ENCODE data around the gene ANK2.

The ANK2 gene

DNA sequence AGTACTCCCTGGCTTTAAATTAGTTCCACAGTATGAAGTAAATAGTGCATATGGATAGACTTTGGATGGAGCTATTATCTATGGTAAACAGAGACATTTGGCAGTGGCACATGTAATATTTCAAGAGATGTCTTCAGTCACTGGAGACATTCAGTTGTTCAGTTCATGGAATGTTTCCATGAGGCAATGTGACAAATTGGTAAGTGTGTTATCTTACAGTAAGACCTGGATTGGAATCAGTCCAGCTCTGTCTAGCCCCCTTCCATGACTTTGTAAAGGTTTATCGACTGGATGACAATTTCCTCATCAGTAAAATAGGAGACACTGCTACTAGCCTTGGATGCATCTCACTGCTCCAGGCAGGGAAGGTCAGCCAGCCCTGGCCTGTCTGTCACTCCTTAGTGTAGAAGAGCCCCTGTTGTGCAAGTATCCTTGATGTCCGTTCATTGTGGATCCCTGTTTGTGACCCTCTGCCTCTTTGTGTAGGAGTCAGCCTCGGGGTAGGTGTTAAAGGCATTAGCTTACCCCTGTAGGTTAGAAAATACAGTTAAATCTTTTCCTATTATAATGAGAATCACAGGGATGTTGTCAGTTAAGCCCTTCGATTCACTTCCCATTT lies 335.9 kb downstream of the ANK2 start:
- in situ Hi-C loops (cut with MboI; ENCODE audit: low sequenced_read_pairs): no loop called here

DNA sequence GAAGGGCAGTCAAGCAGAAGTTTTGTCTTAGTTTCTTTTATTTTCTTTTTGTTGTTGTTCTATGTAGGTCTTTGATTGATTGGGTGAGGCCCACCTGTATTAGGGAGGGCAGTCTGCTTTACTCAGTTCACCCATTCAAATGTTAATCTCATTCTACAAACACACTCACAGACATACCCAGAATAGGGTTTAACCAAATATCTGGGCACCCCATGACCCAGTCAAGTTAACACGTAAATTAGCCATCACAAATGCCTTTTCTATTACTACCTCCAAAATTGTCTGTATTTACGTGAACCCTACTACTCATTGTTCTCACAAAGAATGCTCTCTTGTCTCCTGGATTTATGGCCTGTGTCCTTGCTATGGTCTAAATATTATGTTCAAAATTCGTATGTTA lies 339.7 kb downstream of the ANK2 start:
- in situ Hi-C loops (cut with MboI; ENCODE audit: low sequenced_read_pairs): no loop called here

DNA sequence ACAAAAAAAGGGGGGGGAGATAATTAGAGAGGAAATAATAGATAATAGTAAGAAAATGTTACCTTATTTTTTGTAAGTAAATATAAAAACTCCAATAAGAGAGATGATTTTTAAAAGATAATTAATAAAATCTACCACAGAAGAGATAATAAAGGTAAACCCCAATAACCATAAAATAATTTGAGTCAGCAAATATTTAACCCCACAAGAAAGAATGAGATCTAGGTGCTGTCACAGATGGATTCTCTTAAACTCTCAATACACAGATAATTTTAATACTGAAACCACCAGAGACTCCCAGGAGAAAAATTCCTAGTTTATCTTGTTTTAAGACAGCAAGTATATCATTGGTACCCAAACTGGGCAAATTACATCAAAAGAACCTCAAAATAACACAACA lies 341.4 kb downstream of the ANK2 start:
- in situ Hi-C loops (cut with MboI; ENCODE audit: low sequenced_read_pairs): no loop called here

DNA sequence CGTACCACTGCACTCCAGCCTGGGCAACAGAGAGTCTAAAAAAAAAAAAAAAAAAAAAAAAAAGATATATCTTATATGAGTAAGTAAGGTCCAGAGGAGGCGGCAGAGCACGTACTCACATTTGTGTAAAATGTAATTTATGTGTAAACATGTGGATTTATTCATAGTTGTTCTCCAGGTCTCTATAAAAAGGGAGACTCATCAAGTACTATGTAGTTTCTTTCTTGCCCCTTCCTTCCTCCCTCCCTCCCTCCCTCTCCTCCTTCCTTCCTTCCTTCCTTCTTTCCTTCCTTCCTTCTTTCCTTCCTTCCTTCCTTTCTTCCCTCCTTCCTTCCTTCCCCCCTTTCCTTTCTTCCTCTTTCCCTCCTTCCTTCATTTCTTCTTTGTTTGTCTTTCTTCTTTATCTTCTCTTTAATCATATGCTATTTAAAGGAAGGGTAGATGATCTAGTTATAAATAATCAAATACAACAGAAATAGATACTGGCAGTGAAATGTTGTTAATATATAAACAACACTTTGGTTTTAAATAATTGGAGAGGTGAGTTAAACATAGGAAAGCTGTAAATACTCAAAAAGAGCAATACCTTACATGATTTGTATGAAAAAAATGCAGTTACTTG lies 344.8 kb downstream of the ANK2 start:
- in situ Hi-C loops (cut with MboI; ENCODE audit: low sequenced_read_pairs): no loop called here

DNA sequence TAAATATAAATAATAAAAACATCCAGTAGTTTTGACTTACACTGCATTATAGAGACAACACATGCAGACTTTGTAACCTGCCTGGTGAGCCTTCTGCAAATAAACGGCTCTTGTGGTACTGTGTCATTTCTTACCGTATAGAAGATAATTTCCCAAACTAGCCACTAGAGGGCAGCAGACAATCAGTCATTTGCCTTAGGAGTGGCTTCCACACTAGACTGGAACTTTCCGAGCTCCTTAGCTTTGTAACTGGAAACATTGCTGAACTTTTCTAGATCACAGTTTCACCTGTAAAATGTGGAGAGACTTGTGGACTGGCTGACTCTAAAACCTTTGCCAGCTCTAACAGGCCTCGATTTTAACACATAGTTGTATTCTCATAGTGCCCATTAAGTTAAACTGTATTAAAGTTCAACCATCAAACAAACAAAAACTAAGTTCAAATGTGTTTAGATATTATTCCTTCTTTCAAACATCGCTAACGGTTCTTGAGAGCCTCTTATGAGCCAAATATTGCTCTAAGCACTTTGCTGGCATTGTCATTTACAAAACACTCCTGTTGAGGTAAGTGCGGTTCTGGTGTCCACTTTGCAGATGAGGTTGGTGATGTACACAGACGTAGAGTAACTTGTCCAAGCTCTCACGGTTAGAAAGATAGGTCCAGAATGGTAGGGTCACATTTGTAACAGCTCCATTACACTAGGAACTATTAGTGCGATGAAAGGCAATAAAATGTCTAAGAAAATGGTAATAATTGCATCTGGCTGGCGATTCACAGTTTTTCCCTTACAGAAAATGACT lies 345.5 kb downstream of the ANK2 start:
- in situ Hi-C loops (cut with MboI; ENCODE audit: low sequenced_read_pairs): no loop called here

DNA sequence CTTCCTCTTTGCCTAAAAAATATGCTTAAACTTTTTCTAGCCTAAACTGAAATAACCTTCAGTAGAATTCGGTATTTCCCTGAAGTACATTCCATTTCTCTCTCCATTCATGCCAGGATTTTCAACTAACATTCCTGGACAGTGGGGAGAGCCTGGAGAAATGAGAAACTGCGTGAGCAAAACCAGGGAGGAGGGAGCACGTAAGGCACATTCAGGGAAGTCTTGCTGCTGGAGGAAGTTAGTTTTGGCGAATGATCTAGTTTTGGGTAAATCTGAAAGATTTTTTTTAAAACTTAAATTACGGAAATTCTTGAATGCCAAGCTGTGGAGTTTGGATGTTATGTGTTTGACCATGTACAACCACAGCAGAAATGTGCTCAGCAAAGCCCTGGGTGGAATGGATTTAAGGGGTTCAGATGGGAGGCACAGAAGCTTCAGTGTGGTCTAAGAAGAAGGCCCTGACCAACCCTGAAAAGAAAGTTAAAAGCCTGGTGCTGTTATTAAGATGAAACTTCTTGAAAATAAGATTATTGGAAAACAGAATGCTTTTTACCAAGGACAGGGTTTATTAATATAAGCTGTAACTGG lies 347.8 kb downstream of the ANK2 start:
- in situ Hi-C loops (cut with MboI; ENCODE audit: low sequenced_read_pairs): no loop called here

DNA sequence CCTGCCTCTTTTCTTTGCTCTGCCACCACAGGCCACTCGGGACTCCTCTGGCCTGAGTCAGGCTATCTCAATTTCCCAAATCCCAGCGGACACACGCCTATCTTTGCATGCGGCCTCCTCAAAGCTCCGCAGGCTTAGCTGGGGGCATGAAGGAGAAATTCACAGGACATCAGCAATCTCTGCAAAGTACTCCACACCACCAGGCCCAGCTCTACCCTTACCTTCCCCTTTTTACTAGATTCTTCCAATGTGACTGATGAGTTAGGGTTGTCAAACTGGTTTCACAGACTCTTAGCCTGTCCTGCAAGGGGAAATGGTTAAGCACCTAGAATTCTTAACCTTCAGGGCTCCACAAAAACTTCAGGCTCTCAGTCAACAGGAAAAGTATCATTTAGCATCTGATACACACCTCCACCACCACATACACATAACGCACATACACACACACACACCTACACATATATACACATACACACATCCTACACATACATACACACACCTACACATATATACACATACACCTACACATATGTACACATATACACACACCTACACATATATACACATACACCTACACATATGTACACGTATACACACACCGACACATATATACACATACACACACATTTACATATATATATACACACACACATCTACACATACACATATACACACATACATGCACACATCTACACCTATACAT lies 349.1 kb downstream of the ANK2 start:
- in situ Hi-C loops (cut with MboI; ENCODE audit: low sequenced_read_pairs): no loop called here

DNA sequence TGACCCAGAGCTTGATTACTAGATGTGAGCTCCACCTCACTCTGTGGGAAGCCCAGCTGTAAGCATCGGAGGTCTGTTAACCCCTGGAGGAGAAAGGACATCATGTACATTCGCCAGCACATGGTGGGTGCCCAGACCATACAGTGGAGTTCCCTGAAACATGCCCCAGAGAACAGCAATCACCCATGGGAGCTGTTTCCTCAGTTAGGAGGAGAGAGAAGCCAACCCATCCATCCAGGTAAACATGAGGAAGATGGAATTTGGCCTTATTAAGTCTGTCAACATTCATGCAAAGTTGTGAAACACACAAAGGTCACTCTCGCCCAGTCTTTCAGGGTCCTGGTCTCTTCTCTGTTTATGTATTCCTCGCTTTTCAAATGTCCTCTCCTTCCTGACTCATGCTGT lies 354.7 kb downstream of the ANK2 start:
- in situ Hi-C loops (cut with MboI; ENCODE audit: low sequenced_read_pairs): no loop called here

DNA sequence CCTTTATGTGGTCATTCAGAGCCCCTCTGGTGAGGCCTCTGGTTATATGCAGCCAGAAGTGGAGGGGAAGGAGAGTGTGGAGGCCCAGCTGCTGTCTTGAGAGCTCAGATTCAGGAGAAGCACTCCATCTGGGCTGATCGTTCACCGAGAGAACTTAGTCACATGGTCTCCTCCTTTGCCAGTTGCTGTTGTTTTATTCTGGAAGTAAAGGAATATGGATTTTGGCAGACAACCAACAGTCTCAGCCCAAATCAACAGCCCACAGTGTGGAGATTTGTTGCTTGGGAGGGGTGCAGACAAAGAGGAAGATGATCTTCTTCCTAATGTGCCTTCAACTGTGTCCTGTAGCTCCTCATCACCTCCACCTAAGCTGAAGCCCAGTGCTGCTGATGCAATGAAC lies 355.4 kb downstream of the ANK2 start:
- in situ Hi-C loops (cut with MboI; ENCODE audit: low sequenced_read_pairs): no loop called here

DNA sequence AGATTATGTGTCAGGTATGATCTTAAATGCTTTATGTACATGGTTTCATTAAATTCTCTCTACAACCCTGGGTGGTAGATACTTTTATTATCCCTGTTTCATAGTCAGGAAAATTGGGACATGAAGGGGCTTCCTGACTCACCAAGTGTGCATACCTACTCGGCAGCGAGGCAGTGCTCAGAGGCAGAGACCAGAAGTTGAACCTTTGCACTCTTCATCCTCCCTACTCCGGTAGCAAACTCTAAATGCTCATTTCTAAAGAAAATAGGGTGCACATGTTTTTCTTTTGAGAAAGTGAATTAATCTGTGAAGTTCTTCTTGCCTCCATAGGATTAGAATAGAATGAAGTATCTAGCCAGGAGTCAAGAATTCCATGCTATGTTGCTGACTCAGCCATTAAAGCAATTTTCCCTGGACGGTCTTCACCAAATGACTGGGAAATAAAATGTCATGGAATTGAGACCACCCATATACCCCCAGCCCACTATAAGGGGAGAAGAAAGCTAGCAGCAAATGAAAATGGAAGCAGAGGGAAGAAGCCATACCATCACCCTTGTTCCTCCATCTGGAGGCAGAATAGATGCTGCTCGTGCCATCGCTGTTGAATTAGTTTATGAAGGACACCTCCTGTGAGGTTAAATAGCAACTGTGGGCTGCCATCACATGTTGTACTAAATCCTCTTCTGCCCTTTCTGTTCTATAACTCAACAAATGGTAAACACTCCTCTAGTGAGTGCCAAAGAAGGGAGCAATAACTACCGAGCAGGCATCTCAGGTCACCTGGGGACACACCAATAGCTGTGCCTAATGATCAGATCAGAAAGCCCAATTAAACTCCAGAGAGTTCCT lies 356.6 kb downstream of the ANK2 start:
- in situ Hi-C loops (cut with MboI; ENCODE audit: low sequenced_read_pairs): no loop called here

DNA sequence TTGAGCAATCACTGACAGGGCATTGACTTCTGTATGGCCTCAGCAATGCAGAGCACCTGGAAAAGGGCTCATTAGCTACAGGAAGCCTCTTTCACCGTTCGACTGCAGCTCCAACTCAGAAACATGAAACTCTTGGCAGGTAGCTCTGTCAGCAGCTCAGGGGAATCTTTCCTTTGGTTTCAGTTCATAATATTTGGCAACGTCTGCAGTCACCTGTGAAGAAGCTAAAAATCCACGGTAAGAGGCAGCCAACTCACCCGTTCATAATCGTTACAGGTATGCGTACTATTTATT lies 357.2 kb downstream of the ANK2 start:
- in situ Hi-C loops (cut with MboI; ENCODE audit: low sequenced_read_pairs): no loop called here

DNA sequence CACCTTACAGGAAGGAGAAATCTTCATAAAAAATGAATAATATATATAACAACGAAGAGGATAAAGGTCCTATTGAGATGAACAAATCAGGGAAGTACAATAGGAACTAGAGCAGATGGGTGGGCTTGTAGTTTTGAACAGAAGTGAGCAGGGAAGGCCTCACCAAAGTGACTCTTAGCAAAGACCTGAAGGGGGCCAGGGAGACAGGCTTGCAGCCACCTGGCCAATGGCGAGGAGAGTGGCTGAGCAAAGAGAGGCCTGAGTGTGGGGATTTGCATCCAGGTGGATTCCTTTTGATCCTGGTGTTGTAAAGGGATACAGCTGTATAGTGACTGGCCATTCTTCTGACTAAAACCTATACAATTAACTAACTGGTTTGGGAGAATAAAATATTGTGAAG lies 358.0 kb downstream of the ANK2 start:
- in situ Hi-C loops (cut with MboI; ENCODE audit: low sequenced_read_pairs): no loop called here

DNA sequence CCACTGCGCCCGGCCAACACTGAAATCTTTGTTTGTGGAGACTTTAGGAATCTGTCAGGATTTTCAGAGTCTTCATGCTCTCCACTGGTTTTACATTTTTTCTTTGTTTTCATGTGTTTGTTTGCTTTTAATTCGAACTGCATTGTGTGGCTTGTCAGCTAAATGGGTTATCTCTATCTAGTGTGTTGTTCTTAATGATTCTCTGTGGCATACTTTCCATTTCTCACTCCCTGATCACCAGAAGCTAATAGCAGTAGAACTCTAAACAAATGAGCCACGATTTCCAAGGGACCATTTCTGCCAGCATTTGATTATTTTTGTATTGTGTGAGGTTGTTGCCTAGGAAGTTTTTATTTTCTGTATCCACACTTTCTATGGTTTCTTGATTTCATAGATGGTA lies 359.7 kb downstream of the ANK2 start:
- in situ Hi-C loops (cut with MboI; ENCODE audit: low sequenced_read_pairs): no loop called here

DNA sequence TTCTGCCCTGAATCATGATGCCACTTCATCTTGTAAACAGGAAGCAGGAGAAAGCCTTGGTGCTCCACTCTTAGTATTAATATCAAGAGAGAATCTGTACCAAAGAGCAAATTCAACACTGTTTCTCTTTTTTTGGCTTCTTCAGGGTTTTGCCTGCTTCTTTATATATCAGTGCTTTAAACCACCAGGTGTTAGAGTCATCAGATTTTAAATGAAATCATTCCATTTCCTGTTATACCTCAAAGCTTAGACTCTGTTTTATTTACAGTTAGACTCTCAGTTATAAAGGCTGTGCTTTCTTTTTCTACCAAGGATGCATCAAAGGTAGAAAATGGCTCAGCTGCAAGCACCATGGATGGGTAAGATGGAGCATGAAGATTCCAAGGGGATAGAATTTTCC lies 361.2 kb downstream of the ANK2 start:
- in situ Hi-C loops (cut with MboI; ENCODE audit: low sequenced_read_pairs): no loop called here

DNA sequence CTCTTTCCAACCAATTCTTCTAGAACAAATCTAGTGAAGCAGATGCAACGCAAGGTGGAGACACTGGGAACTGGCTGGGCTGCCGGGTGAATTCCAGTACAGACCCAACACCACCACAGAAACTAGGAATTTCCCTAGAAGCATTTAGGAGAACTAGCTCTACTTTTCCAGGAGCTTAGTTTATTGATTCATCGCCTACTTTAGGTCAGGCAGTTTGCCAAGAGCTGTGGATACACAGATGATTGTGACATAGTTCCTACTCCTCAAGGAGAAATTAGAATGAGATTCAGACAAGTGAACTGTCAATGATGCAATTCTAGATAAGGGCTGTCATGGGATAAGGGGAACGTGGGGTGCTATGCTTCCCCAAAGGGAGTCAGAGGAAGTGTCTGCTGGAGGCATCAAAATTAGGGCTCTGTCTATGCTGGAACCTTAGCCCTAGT lies 362.1 kb downstream of the ANK2 start:
- in situ Hi-C loops (cut with MboI; ENCODE audit: low sequenced_read_pairs): no loop called here

DNA sequence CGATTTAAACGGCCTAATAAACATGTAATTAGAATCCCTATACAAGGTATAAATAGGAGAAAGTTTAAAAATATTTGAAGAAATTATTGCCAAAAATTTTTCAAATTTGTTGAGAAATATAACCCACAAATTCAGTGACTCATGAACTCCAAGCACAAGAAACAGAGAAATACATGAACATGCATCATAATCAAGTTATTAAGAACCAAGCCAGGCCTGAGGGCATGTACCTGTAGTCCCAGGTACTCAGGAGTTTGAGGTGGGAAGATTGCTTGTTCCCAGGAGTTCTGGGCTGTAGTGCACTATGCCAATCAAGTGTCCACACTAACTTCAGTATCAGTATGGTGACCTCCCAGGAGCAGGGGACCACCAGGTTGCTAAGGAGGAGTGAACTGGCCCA lies 370.2 kb downstream of the ANK2 start:
- in situ Hi-C loops (cut with MboI; ENCODE audit: low sequenced_read_pairs): no loop called here

DNA sequence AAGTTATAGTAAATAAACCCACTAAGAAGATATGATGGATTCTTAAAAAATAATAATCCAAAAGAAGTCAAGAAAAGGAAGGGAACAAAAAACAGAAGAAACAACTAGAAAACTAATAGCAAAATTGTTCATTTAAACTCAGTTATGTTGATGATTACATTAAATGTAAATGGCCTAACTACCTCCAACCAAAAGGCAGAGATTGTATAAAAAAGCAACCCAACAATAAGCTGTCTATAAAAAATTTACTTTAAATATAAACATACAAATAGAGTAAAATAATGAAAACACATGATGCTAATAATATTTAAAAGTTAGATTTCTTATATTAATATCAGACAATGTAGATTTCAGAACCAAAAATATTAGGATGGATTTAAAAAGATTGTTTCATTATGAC lies 371.5 kb downstream of the ANK2 start:
- in situ Hi-C loops (cut with MboI; ENCODE audit: low sequenced_read_pairs): no loop called here

DNA sequence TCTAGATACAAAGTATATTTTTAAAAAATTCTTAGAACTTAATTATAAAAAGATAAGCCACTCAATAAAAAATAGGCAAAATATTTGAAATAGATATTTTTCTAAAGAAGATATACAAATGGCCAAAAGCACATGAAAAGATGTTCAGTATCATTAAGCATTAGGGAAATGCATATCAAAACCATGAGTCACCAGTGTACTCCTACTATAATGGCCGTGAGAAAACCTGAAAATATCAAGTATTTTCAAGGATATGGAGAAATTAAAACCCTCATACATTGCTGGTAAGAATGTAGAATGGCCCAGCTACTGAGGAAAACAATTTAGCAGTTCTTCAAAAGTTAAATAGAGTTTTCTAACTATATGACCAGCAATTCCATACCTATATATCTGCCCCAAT lies 374.2 kb downstream of the ANK2 start:
- in situ Hi-C loops (cut with MboI; ENCODE audit: low sequenced_read_pairs): no loop called here

DNA sequence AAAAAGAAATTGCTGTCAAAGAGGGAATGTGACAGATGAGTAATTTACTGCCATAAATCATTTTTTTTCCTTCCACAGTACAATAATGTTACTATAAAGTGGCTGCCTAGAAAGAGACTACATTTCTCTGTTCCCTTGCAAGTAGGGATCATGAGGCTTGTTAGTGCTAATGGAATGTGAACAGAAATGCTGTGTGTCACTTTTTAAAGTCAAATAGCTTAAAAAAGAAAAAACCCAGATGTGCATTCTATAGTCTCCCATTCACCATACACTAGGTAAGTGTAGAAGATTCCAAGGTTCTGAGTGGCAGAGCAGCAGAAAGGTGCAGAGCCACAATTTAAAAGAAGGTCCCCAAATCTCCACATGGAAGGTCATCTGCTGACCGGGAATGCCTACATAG lies 383.7 kb downstream of the ANK2 start:
- in situ Hi-C loops (cut with MboI; ENCODE audit: low sequenced_read_pairs): no loop called here

Measured in HL-60/S4 treated with retinoic acid at 250 ng/mL for 4 days and 3 days (cell line).